ENCODE data around the gene MAEA.

Gene MAEA

DNA sequence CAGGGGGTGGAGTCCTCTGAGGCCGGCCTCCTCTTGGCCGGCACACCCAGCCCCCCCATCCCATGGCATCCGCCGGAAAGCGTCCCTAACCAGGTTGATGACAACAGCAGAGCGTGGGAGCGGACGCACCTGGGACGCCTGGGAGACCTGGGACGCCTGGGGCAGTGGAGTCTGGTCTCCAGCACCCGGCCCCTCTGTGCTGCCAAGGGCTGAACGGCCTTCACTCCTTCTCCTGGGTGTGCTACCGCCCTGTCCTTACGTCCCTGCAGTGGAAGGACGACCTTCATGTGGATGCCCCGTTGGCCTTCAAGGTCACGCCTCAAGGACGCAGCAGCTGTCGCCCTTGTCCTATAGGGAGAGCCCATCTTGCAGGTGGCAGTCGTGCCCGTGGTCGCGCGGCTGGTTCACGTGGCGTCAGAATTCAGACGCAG is 89.7 kb downstream of the MAEA start:
- Histone ChIP-seq H3K4me1 (ENCODE audit: insufficient read depth, low read length) (no peaks in the 10 kb centered on the region), H4K20me1 (ENCODE audit: insufficient read depth, low read length) (0 out of 2 replicates have a peak, but pooled peaks cover 3% of the 10 kb centered on the region), H3K4me3 (ENCODE audit: low read depth in 1 of 2, low read length in 2 of 2) (no peak overlapping the region), H3K9ac (ENCODE audit: low read depth, low read length) (no peak overlapping the region), H3K36me3 (ENCODE audit: insufficient read depth, low read length) (peaks cover 13% of the 10 kb centered on the region), H2AFZ (ENCODE audit: low read depth, low read length) (no peak overlapping the region), H3K27ac (ENCODE audit: low read length) (no peak overlapping the region), H3K79me2 (ENCODE audit: insufficient read depth, low read length) (no peaks in the 10 kb centered on the region), H3K27me3 (ENCODE audit: insufficient read depth, low read length, poor library complexity) (no peaks in the 10 kb centered on the region), H3K9me3 (ENCODE audit: insufficient read depth, low read length, severe bottlenecking) (no peaks in the 10 kb centered on the region), H3K4me2 (ENCODE audit: insufficient read depth, low read length) (no peak overlapping the region)
- no peak for ATAC-seq (ENCODE audit: insufficient read depth, low read depth)
- TF ChIP-seq, protein P1, sequence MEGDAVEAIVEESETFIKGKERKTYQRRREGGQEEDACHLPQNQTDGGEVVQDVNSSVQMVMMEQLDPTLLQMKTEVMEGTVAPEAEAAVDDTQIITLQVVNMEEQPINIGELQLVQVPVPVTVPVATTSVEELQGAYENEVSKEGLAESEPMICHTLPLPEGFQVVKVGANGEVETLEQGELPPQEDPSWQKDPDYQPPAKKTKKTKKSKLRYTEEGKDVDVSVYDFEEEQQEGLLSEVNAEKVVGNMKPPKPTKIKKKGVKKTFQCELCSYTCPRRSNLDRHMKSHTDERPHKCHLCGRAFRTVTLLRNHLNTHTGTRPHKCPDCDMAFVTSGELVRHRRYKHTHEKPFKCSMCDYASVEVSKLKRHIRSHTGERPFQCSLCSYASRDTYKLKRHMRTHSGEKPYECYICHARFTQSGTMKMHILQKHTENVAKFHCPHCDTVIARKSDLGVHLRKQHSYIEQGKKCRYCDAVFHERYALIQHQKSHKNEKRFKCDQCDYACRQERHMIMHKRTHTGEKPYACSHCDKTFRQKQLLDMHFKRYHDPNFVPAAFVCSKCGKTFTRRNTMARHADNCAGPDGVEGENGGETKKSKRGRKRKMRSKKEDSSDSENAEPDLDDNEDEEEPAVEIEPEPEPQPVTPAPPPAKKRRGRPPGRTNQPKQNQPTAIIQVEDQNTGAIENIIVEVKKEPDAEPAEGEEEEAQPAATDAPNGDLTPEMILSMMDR (IDR thresholded peaks at IDR 0.05; ENCODE audit: borderline replicate concordance, extremely low read depth, low read length, poor library complexity, severe bottlenecking): no peak
- no peak for TF ChIP-seq EZH2 (IDR thresholded peaks at IDR 0.05; ENCODE audit: borderline replicate concordance, low read depth, low read length, severe bottlenecking)
- no peak for DNase-seq

DNA sequence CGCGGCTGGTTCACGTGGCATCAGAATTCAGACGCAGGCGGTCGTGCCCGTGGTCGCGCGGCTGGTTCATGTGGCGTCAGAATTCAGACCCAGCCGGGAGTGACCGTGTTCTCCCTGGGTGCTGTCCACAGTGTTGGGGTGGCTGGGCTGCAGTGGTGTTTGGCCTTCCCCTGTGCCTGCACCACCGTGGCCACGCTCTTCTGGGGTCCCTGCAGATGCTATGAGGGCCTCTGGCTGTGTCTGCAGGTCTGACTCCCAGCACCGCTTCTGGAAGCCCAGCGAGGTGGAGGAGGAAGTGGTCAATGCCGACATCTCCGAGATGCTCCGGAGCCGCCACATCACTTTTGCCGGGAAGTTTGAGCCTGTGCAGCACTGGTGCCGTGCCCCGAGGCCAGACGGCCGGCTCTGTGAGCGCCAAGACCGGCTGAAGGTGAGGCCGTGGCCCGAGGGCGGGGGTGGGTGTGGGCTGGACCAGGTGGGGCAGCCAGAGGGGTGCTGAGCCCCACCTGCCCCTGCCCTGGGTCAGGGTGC is 90.2 kb downstream of the MAEA start:
- 0 out of 2 replicates have a peak, but pooled peaks cover under 1% of the 10 kb centered on the region for H4K20me1 ChIP-seq (ENCODE audit: insufficient read depth, low read length)
- no peaks in the 10 kb centered on the region for H3K4me1 ChIP-seq (ENCODE audit: insufficient read depth, low read length)

GRCh38 chr4:1380368-1381151 is 90.9 kb downstream of the MAEA start:
- no peaks in the 10 kb centered on the region for H3K79me2 ChIP-seq (ENCODE audit: insufficient read depth, low read length)
- H3K27ac ChIP-seq (ENCODE audit: low read length): no peak overlapping the region
- H3K36me3 ChIP-seq (ENCODE audit: insufficient read depth, low read length): peaks cover 8% of the 10 kb centered on the region; the same call in 1 of the 2 replicates
- no peak overlapping the region for H3K9ac ChIP-seq (ENCODE audit: low read depth, low read length)
- H4K20me1 ChIP-seq (ENCODE audit: insufficient read depth, low read length): no peaks in the 10 kb centered on the region
- ATAC-seq (ENCODE audit: insufficient read depth, low read depth): 0 out of 3 replicates have a peak, but pooled peaks have one; percentile 16
- no peaks in the 10 kb centered on the region for H3K27me3 ChIP-seq (ENCODE audit: insufficient read depth, low read length, poor library complexity)
- TF ChIP-seq EZH2 (IDR thresholded peaks at IDR 0.05; ENCODE audit: borderline replicate concordance, low read depth, low read length, severe bottlenecking): no peak
- TF ChIP-seq, protein P1 (IDR thresholded peaks at IDR 0.05; ENCODE audit: borderline replicate concordance, extremely low read depth, low read length, poor library complexity, severe bottlenecking): no peak
- DNase-seq: no peak
- no peak overlapping the region for H3K4me3 ChIP-seq (ENCODE audit: low read depth in 1 of 2, low read length in 2 of 2)
- H3K4me2 ChIP-seq (ENCODE audit: insufficient read depth, low read length): no peak overlapping the region
- no peaks in the 10 kb centered on the region for H3K9me3 ChIP-seq (ENCODE audit: insufficient read depth, low read length, severe bottlenecking)
- no peaks in the 10 kb centered on the region for H3K4me1 ChIP-seq (ENCODE audit: insufficient read depth, low read length)
- H2AFZ ChIP-seq (ENCODE audit: low read depth, low read length): no peak overlapping the region

More for the DNA sequence above, 90.2 kb downstream of the MAEA start:
- H3K36me3 ChIP-seq (ENCODE audit: insufficient read depth, low read length): peaks cover 13% of the 10 kb centered on the region; the same call in 1 of the 2 replicates
- TF ChIP-seq, protein P1 (IDR thresholded peaks at IDR 0.05; ENCODE audit: borderline replicate concordance, extremely low read depth, low read length, poor library complexity, severe bottlenecking): no peak
- TF ChIP-seq EZH2 (IDR thresholded peaks at IDR 0.05; ENCODE audit: borderline replicate concordance, low read depth, low read length, severe bottlenecking): no peak
- no peaks in the 10 kb centered on the region for H3K27me3 ChIP-seq (ENCODE audit: insufficient read depth, low read length, poor library complexity)
- no peaks in the 10 kb centered on the region for H3K9me3 ChIP-seq (ENCODE audit: insufficient read depth, low read length, severe bottlenecking)
- no peak overlapping the region for H3K9ac ChIP-seq (ENCODE audit: low read depth, low read length)
- ATAC-seq (ENCODE audit: insufficient read depth, low read depth): no peak
- H3K27ac ChIP-seq (ENCODE audit: low read length): no peak overlapping the region
- no peak overlapping the region for H3K4me3 ChIP-seq (ENCODE audit: low read depth in 1 of 2, low read length in 2 of 2)
- H3K4me2 ChIP-seq (ENCODE audit: insufficient read depth, low read length): no peak overlapping the region
- no peak overlapping the region for H2AFZ ChIP-seq (ENCODE audit: low read depth, low read length)
- DNase-seq: no peak
- H3K79me2 ChIP-seq (ENCODE audit: insufficient read depth, low read length): no peaks in the 10 kb centered on the region
